Activated CD4-positive, alpha-beta T cell treated with anti-CD3 and anti-CD28 coated beads for 24 hours (primary cell): ENCODE data around the gene CACNA1C.
"Not testable (repeated sequence)": the region's sequence is repeated elsewhere in the genome, so short reads cannot be mapped to it uniquely, and the experiment has no call there.

Source experiments
- DNase-seq, 2 donors: peaks; one replicate each; pipeline ENCODE4 v3.0.0-alpha.2; 2020; ENCODE audit warnings: low read depth in 2 of 2

Gene CACNA1C

GRCh38 chr12:2690348-2691005, 637.7 kb downstream of the CACNA1C start:
- no peak for DNase-seq

GRCh38 chr12:2691006-2691344, 638.2 kb downstream of the CACNA1C start:
- peak; percentile 26 to 36 for DNase-seq

- peak in 1 of 2 donors; percentile 37 for DNase-seq
Observed at GRCh38 chr12:2691345-2692071, 638.7 kb downstream of the CACNA1C start.

GRCh38 chr12:2692080-2692479, 639.3 kb downstream of the CACNA1C start:
- DNase-seq, result no peak

- DNase-seq, result no peak
Observed at GRCh38 chr12:2693244-2693860, 640.6 kb downstream of the CACNA1C start.

- no peak for DNase-seq
Observed at GRCh38 chr12:2693980-2694610, 641.3 kb downstream of the CACNA1C start.

- DNase-seq, result no peak
Observed at GRCh38 chr12:2696136-2696535, 643.3 kb downstream of the CACNA1C start.

GRCh38 chr12:2697057-2697800, 644.4 kb downstream of the CACNA1C start:
- DNase-seq, result no peak

- no peak for DNase-seq
Observed at GRCh38 chr12:2698566-2698965, 645.8 kb downstream of the CACNA1C start.

- DNase-seq, result no peak
Observed at GRCh38 chr12:2710701-2711100, 657.9 kb downstream of the CACNA1C start.

GRCh38 chr12:2719392-2719791, 666.6 kb downstream of the CACNA1C start:
- no peak for DNase-seq

- no peak for DNase-seq
Observed at GRCh38 chr12:2722806-2723205, 670.0 kb downstream of the CACNA1C start.

- no peak for DNase-seq
Observed at GRCh38 chr12:2732290-2732689, 679.5 kb downstream of the CACNA1C start.

GRCh38 chr12:2733493-2734355, 680.9 kb downstream of the CACNA1C start:
- DNase-seq, result no peak

GRCh38 chr12:2735432-2735831, 682.6 kb downstream of the CACNA1C start:
- no peak for DNase-seq

GRCh38 chr12:2737656-2738241, 685.0 kb downstream of the CACNA1C start:
- no peak for DNase-seq

- DNase-seq, result no peak
Observed at GRCh38 chr12:2739069-2739468, 686.3 kb downstream of the CACNA1C start.

GRCh38 chr12:2739832-2740641, 687.2 kb downstream of the CACNA1C start:
- DNase-seq, result no peak

- not testable (repeated sequence) for DNase-seq
Observed at GRCh38 chr12:2742037-2742436, 689.2 kb downstream of the CACNA1C start.

- DNase-seq, result no peak
Observed at GRCh38 chr12:2743478-2743877, 690.7 kb downstream of the CACNA1C start.
